ENCODE results near the gene UNC13C.

The UNC13C gene

DNA sequence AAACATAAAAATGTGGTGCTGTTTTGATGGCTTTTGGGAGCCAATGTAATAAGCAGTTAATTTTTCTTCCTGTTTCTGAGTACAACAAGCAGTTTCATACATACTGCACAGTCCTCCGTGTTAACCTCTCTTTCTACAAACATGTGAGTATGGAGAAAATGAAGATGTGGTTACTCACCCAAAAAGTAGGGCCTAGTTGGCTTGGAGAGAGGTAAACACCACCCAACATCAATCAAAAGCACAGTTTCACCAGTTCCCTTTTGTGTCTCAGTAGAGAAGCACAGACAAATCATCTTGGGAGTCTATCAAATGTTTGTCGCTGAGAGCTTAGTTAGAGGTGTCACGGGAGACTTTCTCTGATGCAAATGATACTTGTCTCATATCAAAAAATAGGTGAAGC is 320.2 kb downstream of the UNC13C start:
- Histone ChIP-seq H3K27me3 (ENCODE audit: insufficient read depth, low read length) (no peaks in the 10 kb centered on the region), H2AFZ (ENCODE audit: low read depth, low read length) (no peak overlapping the region), H3K36me3 (ENCODE audit: insufficient read depth, low read length) (no peaks in the 10 kb centered on the region), H3K4me1 (ENCODE audit: insufficient read depth, low read length) (no peaks in the 10 kb centered on the region), H3K9me3 (ENCODE audit: low read length) (no peaks in the 10 kb centered on the region), H3K4me3 (ENCODE audit: low read length) (no peak overlapping the region)

DNA sequence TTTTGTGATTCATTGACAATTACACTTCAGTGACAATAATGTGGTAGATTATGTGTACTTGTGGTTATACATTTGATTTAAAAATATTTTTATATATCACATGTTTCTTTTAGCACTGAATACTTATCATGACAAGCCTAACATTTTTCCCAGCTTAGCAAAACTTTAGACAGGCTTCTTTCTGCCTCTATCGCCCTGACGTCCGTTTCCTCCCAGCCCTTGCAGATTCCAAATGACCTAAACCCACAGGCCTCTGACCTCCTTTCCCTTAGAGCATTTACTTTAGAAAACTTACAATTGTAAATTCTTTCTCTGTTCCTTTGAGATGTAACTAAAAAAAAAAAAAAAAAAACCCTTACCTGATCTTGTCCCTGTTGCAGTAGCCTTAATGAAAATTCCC is 326.1 kb downstream of the UNC13C start:
- Histone ChIP-seq H3K4me1 (ENCODE audit: insufficient read depth, low read length) (no peaks in the 10 kb centered on the region), H3K4me3 (ENCODE audit: low read length) (no peak overlapping the region), H3K27me3 (ENCODE audit: insufficient read depth, low read length) (no peaks in the 10 kb centered on the region), H2AFZ (ENCODE audit: low read depth, low read length) (no peak overlapping the region), H3K36me3 (ENCODE audit: insufficient read depth, low read length) (no peaks in the 10 kb centered on the region), H3K9me3 (ENCODE audit: low read length) (no peaks in the 10 kb centered on the region)

GRCh38 chr15:54305138-54305537 is 326.9 kb downstream of the UNC13C start:
- Histone ChIP-seq H3K36me3 (ENCODE audit: insufficient read depth, low read length) (no peaks in the 10 kb centered on the region), H2AFZ (ENCODE audit: low read depth, low read length) (no peak overlapping the region), H3K27me3 (ENCODE audit: insufficient read depth, low read length) (no peaks in the 10 kb centered on the region), H3K4me3 (ENCODE audit: low read length) (no peak overlapping the region), H3K4me1 (ENCODE audit: insufficient read depth, low read length) (no peaks in the 10 kb centered on the region), H3K9me3 (ENCODE audit: low read length) (no peaks in the 10 kb centered on the region)

GRCh38 chr15:54307252-54307902 is 329.1 kb downstream of the UNC13C start:
- H2AFZ ChIP-seq (ENCODE audit: low read depth, low read length): no peak overlapping the region
- no peaks in the 10 kb centered on the region for H3K27me3 ChIP-seq (ENCODE audit: insufficient read depth, low read length)
- H3K36me3 ChIP-seq (ENCODE audit: insufficient read depth, low read length): no peaks in the 10 kb centered on the region
- H3K4me1 ChIP-seq (ENCODE audit: insufficient read depth, low read length): no peaks in the 10 kb centered on the region
- no peak overlapping the region for H3K4me3 ChIP-seq (ENCODE audit: low read length)
- no peaks in the 10 kb centered on the region for H3K9me3 ChIP-seq (ENCODE audit: low read length)

GRCh38 chr15:54307926-54308325 is 329.7 kb downstream of the UNC13C start:
- Histone ChIP-seq H3K27me3 (ENCODE audit: insufficient read depth, low read length) (no peaks in the 10 kb centered on the region), H3K4me1 (ENCODE audit: insufficient read depth, low read length) (no peaks in the 10 kb centered on the region), H2AFZ (ENCODE audit: low read depth, low read length) (no peak overlapping the region), H3K9me3 (ENCODE audit: low read length) (no peaks in the 10 kb centered on the region), H3K36me3 (ENCODE audit: insufficient read depth, low read length) (no peaks in the 10 kb centered on the region), H3K4me3 (ENCODE audit: low read length) (no peak overlapping the region)

DNA sequence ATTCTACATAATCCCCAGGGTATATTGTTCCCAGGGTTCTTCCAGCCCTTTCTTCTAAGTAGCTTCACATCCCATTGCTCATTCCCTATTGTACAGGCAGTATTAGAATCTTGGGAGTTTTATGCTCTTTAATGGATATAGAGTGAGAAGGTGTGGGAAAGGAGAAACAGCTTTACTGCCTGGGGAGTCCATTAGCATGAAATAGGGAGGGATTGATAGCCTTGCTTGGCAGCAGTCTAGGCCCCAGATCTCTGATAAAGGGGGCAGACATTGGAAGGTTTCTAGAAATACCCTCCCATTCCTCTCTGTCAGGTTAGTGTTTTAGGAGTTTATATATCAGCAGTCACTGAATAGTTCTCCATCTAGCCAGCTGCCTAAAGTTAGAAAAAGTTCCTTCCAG is 334.3 kb downstream of the UNC13C start:
- Histone ChIP-seq H2AFZ (ENCODE audit: low read depth, low read length) (no peak overlapping the region), H3K4me1 (ENCODE audit: insufficient read depth, low read length) (no peaks in the 10 kb centered on the region), H3K27me3 (ENCODE audit: insufficient read depth, low read length) (no peaks in the 10 kb centered on the region), H3K9me3 (ENCODE audit: low read length) (no peaks in the 10 kb centered on the region), H3K36me3 (ENCODE audit: insufficient read depth, low read length) (no peaks in the 10 kb centered on the region), H3K4me3 (ENCODE audit: low read length) (no peak overlapping the region)

DNA sequence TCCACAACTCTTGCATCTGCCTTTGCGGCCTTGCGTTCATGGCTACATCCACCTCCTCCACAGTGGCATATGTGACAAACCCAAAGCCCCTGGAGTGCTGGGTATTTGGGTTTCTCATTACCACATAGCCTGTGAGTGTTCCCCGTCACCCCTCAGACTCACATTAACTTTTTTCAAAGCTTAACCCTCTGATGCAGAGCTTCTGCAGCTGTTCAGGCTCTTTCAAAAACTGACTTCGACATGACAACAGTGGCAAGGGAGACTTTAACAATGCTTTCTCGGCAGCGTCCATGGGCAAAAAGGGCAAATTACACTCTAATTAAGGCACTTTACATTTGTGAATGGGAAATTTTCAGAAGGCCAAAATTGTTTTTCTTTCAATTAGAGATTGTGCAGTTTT is 343.2 kb downstream of the UNC13C start:
- no peaks in the 10 kb centered on the region for H3K36me3 ChIP-seq (ENCODE audit: insufficient read depth, low read length)
- no peak overlapping the region for H2AFZ ChIP-seq (ENCODE audit: low read depth, low read length)
- no peaks in the 10 kb centered on the region for H3K9me3 ChIP-seq (ENCODE audit: low read length)
- H3K4me1 ChIP-seq (ENCODE audit: insufficient read depth, low read length): no peaks in the 10 kb centered on the region
- H3K27me3 ChIP-seq (ENCODE audit: insufficient read depth, low read length): no peaks in the 10 kb centered on the region
- H3K4me3 ChIP-seq (ENCODE audit: low read length): no peak overlapping the region

DNA sequence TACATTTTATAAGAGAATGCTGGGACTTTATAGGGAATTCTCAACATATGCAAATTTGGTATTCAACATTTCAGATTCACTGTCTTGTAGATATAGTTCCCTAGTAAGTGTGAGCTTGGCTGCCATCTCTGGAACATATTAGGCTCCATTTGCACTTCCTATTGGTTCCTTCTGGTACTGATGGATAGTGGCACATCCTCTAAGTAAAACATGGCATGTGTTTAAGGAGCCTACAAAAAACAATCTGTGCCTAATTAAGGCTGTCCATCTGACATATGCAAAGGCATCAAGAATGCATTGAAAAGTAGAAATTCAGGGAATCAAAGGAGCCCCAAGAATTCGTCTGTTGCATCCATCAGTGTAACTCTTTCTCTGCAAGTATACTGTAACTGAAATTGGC is 344.1 kb downstream of the UNC13C start:
- Histone ChIP-seq H3K27me3 (ENCODE audit: insufficient read depth, low read length) (no peaks in the 10 kb centered on the region), H3K36me3 (ENCODE audit: insufficient read depth, low read length) (no peaks in the 10 kb centered on the region), H2AFZ (ENCODE audit: low read depth, low read length) (no peak overlapping the region), H3K4me1 (ENCODE audit: insufficient read depth, low read length) (no peaks in the 10 kb centered on the region), H3K4me3 (ENCODE audit: low read length) (no peak overlapping the region), H3K9me3 (ENCODE audit: low read length) (no peaks in the 10 kb centered on the region)

- H2AFZ ChIP-seq (ENCODE audit: low read depth, low read length): no peak overlapping the region
- H3K4me3 ChIP-seq (ENCODE audit: low read length): no peak overlapping the region
- no peaks in the 10 kb centered on the region for H3K27me3 ChIP-seq (ENCODE audit: insufficient read depth, low read length)
- H3K4me1 ChIP-seq (ENCODE audit: insufficient read depth, low read length): no peaks in the 10 kb centered on the region
- no peaks in the 10 kb centered on the region for H3K9me3 ChIP-seq (ENCODE audit: low read length)
- no peaks in the 10 kb centered on the region for H3K36me3 ChIP-seq (ENCODE audit: insufficient read depth, low read length)
Observed at GRCh38 chr15:54345301-54345700, 367.1 kb downstream of the UNC13C start.

DNA sequence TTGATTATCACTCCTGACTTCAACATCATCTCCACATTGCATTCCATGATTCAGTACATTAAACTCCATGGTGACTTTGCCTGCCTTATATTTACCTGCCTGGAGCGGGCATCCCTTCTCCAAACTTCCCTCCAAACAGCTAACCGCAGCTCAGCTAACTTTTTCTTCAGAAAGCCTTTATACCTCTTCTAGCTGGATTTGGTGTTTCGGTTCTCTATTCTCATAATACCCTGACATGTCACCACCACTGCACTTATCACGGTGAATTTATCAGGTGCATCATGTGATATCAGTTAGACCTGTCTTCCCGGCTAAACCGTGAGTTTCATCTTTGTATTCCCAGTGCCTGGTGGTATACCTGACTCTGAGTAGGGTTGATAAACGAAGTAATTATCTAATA is 367.6 kb downstream of the UNC13C start:
- no peaks in the 10 kb centered on the region for H3K9me3 ChIP-seq (ENCODE audit: low read length)

GRCh38 chr15:54347082-54347827 is 369.0 kb downstream of the UNC13C start:
- Histone ChIP-seq H2AFZ (ENCODE audit: low read depth, low read length) (no peak overlapping the region), H3K9me3 (ENCODE audit: low read length) (no peaks in the 10 kb centered on the region), H3K4me3 (ENCODE audit: low read length) (no peak overlapping the region), H3K4me1 (ENCODE audit: insufficient read depth, low read length) (no peaks in the 10 kb centered on the region), H3K27me3 (ENCODE audit: insufficient read depth, low read length) (no peaks in the 10 kb centered on the region), H3K36me3 (ENCODE audit: insufficient read depth, low read length) (no peaks in the 10 kb centered on the region)

More for the DNA sequence above, 367.6 kb downstream of the UNC13C start:
- H3K4me3 ChIP-seq (ENCODE audit: low read length): no peak overlapping the region
- H3K27me3 ChIP-seq (ENCODE audit: insufficient read depth, low read length): no peaks in the 10 kb centered on the region
- no peaks in the 10 kb centered on the region for H3K4me1 ChIP-seq (ENCODE audit: insufficient read depth, low read length)
- no peak overlapping the region for H2AFZ ChIP-seq (ENCODE audit: low read depth, low read length)
- H3K36me3 ChIP-seq (ENCODE audit: insufficient read depth, low read length): no peaks in the 10 kb centered on the region

GRCh38 chr15:54353726-54354125 is 375.5 kb downstream of the UNC13C start:
- Histone ChIP-seq H3K4me1 (ENCODE audit: insufficient read depth, low read length) (no peaks in the 10 kb centered on the region), H2AFZ (ENCODE audit: low read depth, low read length) (no peak overlapping the region), H3K9me3 (ENCODE audit: low read length) (no peaks in the 10 kb centered on the region), H3K27me3 (ENCODE audit: insufficient read depth, low read length) (no peaks in the 10 kb centered on the region), H3K36me3 (ENCODE audit: insufficient read depth, low read length) (no peaks in the 10 kb centered on the region), H3K4me3 (ENCODE audit: low read length) (no peak overlapping the region)

DNA sequence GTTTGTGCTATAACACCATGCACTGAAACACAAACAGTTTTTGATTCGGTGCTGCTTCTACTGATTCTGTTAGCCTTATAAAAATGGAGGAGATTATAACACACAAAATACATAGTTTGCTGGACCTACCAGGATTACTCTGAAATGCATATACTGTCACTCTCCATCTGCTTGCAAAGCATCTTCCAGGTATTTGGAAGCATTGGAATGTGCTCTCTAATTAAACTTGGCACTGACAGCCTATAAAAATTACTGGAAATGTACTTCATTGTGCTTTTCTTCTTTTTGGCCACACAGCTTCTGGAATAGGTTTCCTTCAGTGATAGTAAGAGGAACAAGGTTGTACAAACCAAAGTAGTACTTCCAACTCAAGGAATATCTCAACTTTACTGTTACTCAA is 376.1 kb downstream of the UNC13C start:
- Histone ChIP-seq H3K27me3 (ENCODE audit: insufficient read depth, low read length) (no peaks in the 10 kb centered on the region), H3K9me3 (ENCODE audit: low read length) (no peaks in the 10 kb centered on the region), H2AFZ (ENCODE audit: low read depth, low read length) (no peak overlapping the region), H3K4me3 (ENCODE audit: low read length) (no peak overlapping the region), H3K4me1 (ENCODE audit: insufficient read depth, low read length) (no peaks in the 10 kb centered on the region), H3K36me3 (ENCODE audit: insufficient read depth, low read length) (no peaks in the 10 kb centered on the region)

DNA sequence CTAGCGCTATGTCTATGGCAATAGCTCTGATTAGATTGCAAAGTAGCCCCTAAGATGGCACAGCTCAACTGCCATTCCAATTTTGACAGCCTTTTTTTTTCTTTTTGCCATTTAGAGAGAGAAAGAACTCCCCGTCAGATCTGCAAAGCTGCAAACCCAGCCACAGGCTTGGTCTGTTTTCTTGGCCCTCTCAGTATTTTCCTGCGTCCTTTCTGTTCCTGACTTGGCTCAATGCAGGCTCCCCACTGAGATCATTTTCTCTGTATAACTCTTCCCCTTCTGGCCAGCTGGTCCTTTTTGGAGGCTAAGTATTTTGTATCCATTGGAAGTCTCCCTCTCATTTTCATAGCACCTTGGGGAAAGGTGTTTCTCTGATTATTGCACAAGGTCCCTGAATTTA is 386.7 kb downstream of the UNC13C start:
- no peaks in the 10 kb centered on the region for H3K27me3 ChIP-seq (ENCODE audit: insufficient read depth, low read length)
- no peaks in the 10 kb centered on the region for H3K36me3 ChIP-seq (ENCODE audit: insufficient read depth, low read length)
- no peak overlapping the region for H2AFZ ChIP-seq (ENCODE audit: low read depth, low read length)
- no peaks in the 10 kb centered on the region for H3K4me1 ChIP-seq (ENCODE audit: insufficient read depth, low read length)
- no peak overlapping the region for H3K4me3 ChIP-seq (ENCODE audit: low read length)
- H3K9me3 ChIP-seq (ENCODE audit: low read length): no peaks in the 10 kb centered on the region
